Measurements from ENCODE around the gene ASIC4.

Gene ASIC4

DNA sequence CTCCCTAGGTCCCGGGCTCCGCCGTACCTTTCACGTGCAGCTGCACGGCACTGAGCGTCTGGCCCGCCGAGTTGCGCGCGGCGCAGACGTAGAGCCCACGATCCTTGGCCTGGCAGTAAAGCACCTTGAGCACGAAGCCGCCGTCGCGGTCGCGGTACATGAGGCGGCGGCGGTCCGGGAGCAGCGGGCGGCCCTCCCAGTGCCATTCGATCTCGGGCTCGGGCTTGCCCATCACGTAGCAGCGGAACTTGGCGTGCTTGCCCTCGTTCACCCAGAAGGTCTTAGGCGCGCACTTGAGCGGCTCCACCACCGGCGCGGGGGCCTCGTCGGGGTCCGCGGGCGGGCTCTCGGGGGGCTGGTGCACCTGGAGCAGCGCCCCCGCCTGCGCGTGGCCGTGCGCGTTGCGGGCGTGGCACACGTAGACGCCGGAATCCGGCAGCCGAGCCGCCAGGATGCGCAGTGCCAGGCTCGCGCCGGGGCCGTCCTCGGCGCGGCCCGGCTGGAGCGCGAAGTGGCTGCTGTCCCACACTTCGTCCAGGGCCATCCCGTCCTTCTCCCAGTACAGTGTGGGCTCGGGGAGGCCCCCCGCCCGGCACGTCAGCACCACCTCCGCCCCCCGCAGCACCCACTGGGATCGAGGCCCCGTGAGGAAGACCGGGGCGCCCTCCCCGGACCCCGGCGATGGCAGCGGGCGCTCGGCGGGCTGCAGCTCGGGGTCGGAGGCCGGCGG, 56.1 kb downstream of the ASIC4 start:
- no peak for DNase-seq (ENCODE audit: low read depth)

- no peak for DNase-seq (ENCODE audit: low read depth)
Measured at GRCh38 chr2:219570924-219571310, 56.6 kb downstream of the ASIC4 start.

GRCh38 chr2:219571311-219572236, 57.3 kb downstream of the ASIC4 start, which contains the start of gene OBSL1:
OBSL1 (minus strand) TSS chr2:219571539; CDS start chr2:219571232, 307 bp downstream.
- no peak for DNase-seq (ENCODE audit: low read depth)

DNA sequence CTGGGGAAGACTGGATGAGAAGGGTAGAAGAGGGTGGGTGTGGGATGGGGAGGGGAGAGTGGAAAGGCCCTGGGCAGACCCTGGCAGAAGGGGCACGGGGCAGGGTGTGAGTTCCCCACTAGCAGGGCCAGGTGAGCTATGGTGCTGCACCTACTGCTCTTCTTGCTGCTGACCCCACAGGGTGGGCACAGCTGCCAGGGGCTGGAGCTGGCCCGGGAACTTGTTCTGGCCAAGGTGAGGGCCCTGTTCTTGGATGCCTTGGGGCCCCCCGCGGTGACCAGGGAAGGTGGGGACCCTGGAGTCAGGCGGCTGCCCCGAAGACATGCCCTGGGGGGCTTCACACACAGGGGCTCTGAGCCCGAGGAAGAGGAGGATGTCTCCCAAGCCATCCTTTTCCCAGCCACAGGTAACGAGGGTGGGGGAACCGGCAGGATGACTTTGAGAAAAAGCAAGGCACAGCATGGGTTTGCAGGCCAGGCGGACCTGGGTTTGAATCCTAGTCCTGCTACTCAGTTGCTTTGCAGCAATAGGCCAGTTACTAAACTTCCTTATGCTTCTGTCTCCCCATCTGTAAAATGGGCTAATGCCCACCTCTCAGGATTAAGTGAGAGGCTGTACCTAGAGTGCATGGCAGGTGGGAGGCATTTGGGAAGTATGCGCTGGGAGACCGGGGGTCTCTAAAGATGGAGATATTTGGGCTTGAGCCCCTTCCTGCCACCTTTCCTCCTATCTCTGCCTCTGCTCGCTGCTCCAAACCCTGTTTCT, 58.1 kb downstream of the ASIC4 start, which contains the start of gene INHA:
INHA (plus strand) TSS at position 74 of the 765 bp plus-strand sequence; CDS start at position 139, 65 bp downstream.
- DNase-seq (ENCODE audit: low read depth) = no peak

DNA sequence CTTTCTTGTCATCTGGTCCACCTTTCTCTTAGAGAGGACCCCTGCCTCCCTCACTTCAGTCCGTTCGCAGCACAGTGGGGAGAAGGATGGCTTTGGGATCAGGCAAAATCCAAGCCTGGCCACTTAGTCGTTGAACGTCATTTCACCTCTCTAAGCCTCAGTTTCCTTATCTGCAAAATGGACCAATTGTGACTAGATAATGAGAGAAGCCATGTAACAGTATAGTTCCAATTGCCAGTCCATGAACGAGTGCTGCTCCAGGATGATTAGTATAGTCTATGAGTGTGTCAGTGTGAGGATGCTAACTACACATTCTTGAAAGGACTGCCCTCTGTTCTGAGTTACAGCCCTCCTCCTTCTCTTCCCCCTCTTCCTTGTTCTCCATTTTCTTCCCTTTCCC, 58.9 kb downstream of the ASIC4 start:
- no peak for DNase-seq (ENCODE audit: low read depth)

GRCh38 chr2:219574484-219575311, 60.4 kb downstream of the ASIC4 start:
- DNase-seq (ENCODE audit: low read depth) = no peak

DNA sequence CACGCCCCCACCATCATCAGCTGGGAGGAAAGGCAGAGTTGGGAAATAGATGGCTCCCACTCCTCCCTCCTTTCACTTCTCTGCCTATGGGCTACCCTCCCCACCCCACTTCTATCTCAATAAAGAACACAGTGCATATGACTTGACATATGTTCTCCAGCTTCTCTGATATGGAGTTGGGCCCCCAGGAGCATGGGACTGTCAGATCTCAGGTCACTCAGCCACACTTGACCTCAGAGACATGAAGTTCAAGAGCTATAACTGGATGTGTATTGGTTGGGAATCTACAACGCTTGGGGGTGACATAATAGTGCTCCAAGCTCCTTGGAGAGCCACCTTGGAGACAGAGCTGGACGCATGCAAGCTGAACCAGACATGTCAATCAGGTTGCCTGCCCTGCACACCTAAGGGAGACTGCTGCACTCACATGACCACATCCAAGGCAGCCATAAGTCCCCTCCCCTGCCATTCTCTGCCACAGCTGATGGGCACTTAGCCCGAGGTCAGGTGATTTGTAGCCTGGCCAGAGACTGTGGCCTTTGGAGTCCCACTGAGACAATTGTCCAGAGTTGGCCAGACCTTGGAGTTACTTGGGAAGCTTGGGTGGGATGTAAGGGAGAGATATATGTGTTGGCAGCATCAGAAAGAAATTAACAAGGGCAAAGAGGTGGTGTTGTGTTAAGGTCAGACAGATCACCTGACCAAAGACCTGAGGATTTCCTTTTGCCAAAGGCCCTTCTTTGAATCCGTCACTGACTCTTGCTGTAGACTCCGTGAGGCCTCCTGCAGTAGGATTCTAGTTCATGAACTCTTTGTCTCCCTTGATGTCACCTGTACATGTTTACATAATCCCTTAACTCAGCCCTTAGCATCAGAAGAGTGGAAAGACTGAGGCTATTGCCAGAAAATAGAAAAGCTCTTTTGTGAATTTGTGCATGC, 61.6 kb downstream of the ASIC4 start:
- no peak for DNase-seq (ENCODE audit: low read depth)

- no peak for DNase-seq (ENCODE audit: low read depth)
Measured at GRCh38 chr2:219576505-219577388, 62.5 kb downstream of the ASIC4 start.

GRCh38 chr2:219578811-219579613, 64.7 kb downstream of the ASIC4 start:
- no peak for DNase-seq (ENCODE audit: low read depth)

GRCh38 chr2:219581346-219581745, 67.1 kb downstream of the ASIC4 start:
- no peak for DNase-seq (ENCODE audit: low read depth)

Measured in T follicular helper cell (primary cell).